ENCODE results near the gene SOAT1.

DNA sequence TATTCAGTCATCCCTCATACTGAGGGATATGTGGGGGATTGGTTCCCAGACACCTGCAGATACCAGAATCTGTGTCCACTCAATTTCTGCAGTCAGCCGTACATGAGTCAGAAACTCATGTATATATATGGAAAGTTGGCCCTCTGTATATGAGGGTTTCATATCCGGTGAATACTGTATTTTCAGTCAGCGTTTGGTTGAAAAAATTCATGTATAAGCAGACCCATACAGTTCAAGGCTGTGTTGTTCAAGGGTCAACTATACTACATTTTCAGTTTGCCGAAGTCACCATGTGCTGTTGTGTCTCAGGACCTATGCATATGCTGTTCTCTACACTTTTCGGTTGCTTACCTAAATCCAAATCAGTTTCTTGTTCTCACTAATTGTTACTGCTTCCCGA lies 82.6 kb downstream of the SOAT1 start:
- TF ChIP-seq, protein P1, sequence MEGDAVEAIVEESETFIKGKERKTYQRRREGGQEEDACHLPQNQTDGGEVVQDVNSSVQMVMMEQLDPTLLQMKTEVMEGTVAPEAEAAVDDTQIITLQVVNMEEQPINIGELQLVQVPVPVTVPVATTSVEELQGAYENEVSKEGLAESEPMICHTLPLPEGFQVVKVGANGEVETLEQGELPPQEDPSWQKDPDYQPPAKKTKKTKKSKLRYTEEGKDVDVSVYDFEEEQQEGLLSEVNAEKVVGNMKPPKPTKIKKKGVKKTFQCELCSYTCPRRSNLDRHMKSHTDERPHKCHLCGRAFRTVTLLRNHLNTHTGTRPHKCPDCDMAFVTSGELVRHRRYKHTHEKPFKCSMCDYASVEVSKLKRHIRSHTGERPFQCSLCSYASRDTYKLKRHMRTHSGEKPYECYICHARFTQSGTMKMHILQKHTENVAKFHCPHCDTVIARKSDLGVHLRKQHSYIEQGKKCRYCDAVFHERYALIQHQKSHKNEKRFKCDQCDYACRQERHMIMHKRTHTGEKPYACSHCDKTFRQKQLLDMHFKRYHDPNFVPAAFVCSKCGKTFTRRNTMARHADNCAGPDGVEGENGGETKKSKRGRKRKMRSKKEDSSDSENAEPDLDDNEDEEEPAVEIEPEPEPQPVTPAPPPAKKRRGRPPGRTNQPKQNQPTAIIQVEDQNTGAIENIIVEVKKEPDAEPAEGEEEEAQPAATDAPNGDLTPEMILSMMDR (IDR thresholded peaks at IDR 0.05) = no peak
- no peak for TF ChIP-seq POLR2A (IDR thresholded peaks at IDR 0.05)
- no peak for TF ChIP-seq EP300 (IDR thresholded peaks at IDR 0.05)

Data from tibial nerve (tissue), 4 donors.